Neuronal stem cell (in vitro differentiated cells): Measurements from ENCODE around the gene PRLR.
A peak's percentile ranks its signal among the peaks of the same experiment; 100 is the strongest.

ENCODE experiments used
- DNase-seq: peaks from one replicate; pipeline ENCODE4 v3.0.0-alpha.2; 2013; ENCODE audit warnings: low spot score
- H2AFZ ChIP-seq: one replicate; pipeline ENCODE4 v1.6.1; 2013; ENCODE audit warnings: mild to moderate bottlenecking, low read length, inconsistent platforms
- H2AK5ac ChIP-seq: 2 replicates; pipeline ENCODE4 v1.6.1; 2013; ENCODE audit warnings: low read depth, mild to moderate bottlenecking, inconsistent platforms, low read length, moderate library complexity, mixed read lengths
- H2BK120ac ChIP-seq: 2 replicates; pipeline ENCODE4 v1.6.1; 2013; ENCODE audit warnings: low read depth, mild to moderate bottlenecking, inconsistent platforms, low read length, moderate library complexity, mixed read lengths
- H2BK12ac ChIP-seq: one replicate; pipeline ENCODE4 v1.6.1; 2013; ENCODE audit warnings: low read length, inconsistent platforms
- H2BK15ac ChIP-seq: 2 replicates; pipeline ENCODE4 v1.6.1; 2013; ENCODE audit warnings: mild to moderate bottlenecking, low read length, inconsistent platforms, mixed read lengths
- H2BK5ac ChIP-seq: one replicate; pipeline ENCODE4 v1.6.1; 2013; ENCODE audit warnings: inconsistent platforms, mild to moderate bottlenecking, low read length, moderate library complexity
- H3K14ac ChIP-seq: one replicate; pipeline ENCODE4 v1.6.1; 2013; ENCODE audit warnings: low read length, inconsistent platforms
- H3K18ac ChIP-seq: 2 replicates; pipeline ENCODE4 v1.6.1; 2013; ENCODE audit warnings: low read length, inconsistent platforms
- H3K23ac ChIP-seq: 2 replicates; pipeline ENCODE4 v1.6.1; 2013; ENCODE audit warnings: low read depth, mild to moderate bottlenecking, mixed read lengths, low read length, inconsistent platforms; ENCODE audit not compliant: poor library complexity
- H3K27ac ChIP-seq: replicated peaks from 3 replicates; pipeline ENCODE4 v1.5.1; 2013; ENCODE audit warnings: low read length, inconsistent platforms
- H3K27me3 ChIP-seq, 3 experiments: 2 replicates each; pipeline ENCODE4 v1.6.1; 2013; ENCODE audit warnings: low read length in 3 of 3, mild to moderate bottlenecking in 2 of 3, inconsistent platforms in 1 of 3, low read depth in 1 of 3, mixed read lengths in 1 of 3, moderate library complexity in 1 of 3; ENCODE audit not compliant: control insufficient read depth in 3 of 3, insufficient read depth in 3 of 3
- H3K36me3 ChIP-seq, 2 donors: replicated peaks in 1 of 2; 2 replicates each; pipeline ENCODE4 v1.6.1; 2013; ENCODE audit warnings: low read length in 2 of 2; ENCODE audit not compliant: control insufficient read depth in 2 of 2, insufficient read depth in 2 of 2
- H3K4ac ChIP-seq: 2 replicates; pipeline ENCODE4 v1.6.1; 2013; ENCODE audit warnings: inconsistent platforms, mild to moderate bottlenecking, low read length, moderate library complexity
- H3K4me1 ChIP-seq, 2 donors: 1 replicate in 1 of 2; 2 replicates in 1 of 2; pipeline ENCODE4 v1.6.1; 2013; ENCODE audit warnings: low read length in 2 of 2, low read depth in 1 of 2; ENCODE audit not compliant: control insufficient read depth in 2 of 2, insufficient read depth in 1 of 2
- H3K4me2 ChIP-seq: one replicate; pipeline ENCODE4 v1.6.1; 2013; ENCODE audit warnings: mild to moderate bottlenecking, low read length, inconsistent platforms; ENCODE audit not compliant: insufficient read depth, poor library complexity, severe bottlenecking
- H3K4me3 ChIP-seq, 2 donors: 2 replicates each; pipeline ENCODE4 v1.5.1; 2013; ENCODE audit warnings: low read length in 2 of 2, mild to moderate bottlenecking in 2 of 2, inconsistent platforms in 1 of 2, moderate library complexity in 1 of 2
- H3K79me1 ChIP-seq: one replicate; pipeline ENCODE4 v1.6.1; 2013; ENCODE audit warnings: low read depth, mild to moderate bottlenecking, inconsistent platforms, low read length, moderate library complexity
- H3K9ac ChIP-seq: one replicate; pipeline ENCODE4 v1.6.1; 2013; ENCODE audit warnings: mild to moderate bottlenecking, low read depth, low read length, inconsistent platforms; ENCODE audit not compliant: poor library complexity
- H3K9me3 ChIP-seq, 2 donors: replicated peaks in 1 of 2; 2 replicates each; pipeline versions ENCODE3 to v1.6.1; 2013; ENCODE audit warnings: low read length in 2 of 2, mild to moderate bottlenecking in 2 of 2, inconsistent platforms in 1 of 2, low read depth in 1 of 2, mixed read lengths in 1 of 2, moderate library complexity in 1 of 2; ENCODE audit not compliant: control insufficient read depth in 2 of 2, insufficient read depth in 1 of 2
- H4K8ac ChIP-seq: one replicate; pipeline ENCODE4 v1.6.1; 2013; ENCODE audit warnings: low read depth, mild to moderate bottlenecking, inconsistent platforms, low read length, moderate library complexity
- H4K91ac ChIP-seq: one replicate; pipeline ENCODE4 v1.6.1; 2013; ENCODE audit warnings: low read length, low read depth, mild to moderate bottlenecking, inconsistent platforms; ENCODE audit not compliant: poor library complexity
- WGBS, 2 donors: extraction: QIAGEN DNeasy Blood & Tissue Kit; methylation state at CpG; one replicate each; pipeline ENCODE4 v1.1.7; 2013; ENCODE audit warnings: missing lambda C conversion rate in 2 of 2, mixed read lengths in 1 of 2; ENCODE audit not compliant: insufficient read length in 2 of 2, insufficient replicate concordance in 1 of 2; ENCODE audit errors: extremely low coverage in 2 of 2; 5-methylcytosine and 5-hydroxymethylcytosine counted together

Gene PRLR

GRCh38 chr5:35186749-35187148 lies 43.5 kb downstream of the PRLR start:
- no peak overlapping the region for H3K9ac ChIP-seq
- no peaks in the 10 kb centered on the region for H3K36me3 ChIP-seq
- H2BK12ac ChIP-seq, result no peak overlapping the region
- no peak overlapping the region for H3K4me3 ChIP-seq
- H3K27me3 ChIP-seq, result no peaks in the 10 kb centered on the region
- H3K14ac ChIP-seq, result no peak overlapping the region
- no peak overlapping the region for H3K4ac ChIP-seq
- H2BK120ac ChIP-seq, result no peak overlapping the region
- H2BK5ac ChIP-seq, result no peak overlapping the region
- no peak overlapping the region for H3K23ac ChIP-seq
- no peak overlapping the region for H2AFZ ChIP-seq
- H2AK5ac ChIP-seq, result no peak overlapping the region
- no peaks in the 10 kb centered on the region for H3K9me3 ChIP-seq
- WGBS, 2 donors, result no CpG with 5 or more reads among the region's 5 CpGs
- peaks cover 0 to 4% of the 10 kb centered on the region in 2 donors for H3K4me1 ChIP-seq
- H3K27ac ChIP-seq, result no peak overlapping the region
- no peak overlapping the region for H4K91ac ChIP-seq
- DNase-seq, result no peak
- no peaks in the 10 kb centered on the region for H3K79me1 ChIP-seq
- H4K8ac ChIP-seq, result no peak overlapping the region
- H3K4me2 ChIP-seq, result no peak overlapping the region
- no peak overlapping the region for H2BK15ac ChIP-seq
- H3K18ac ChIP-seq, result no peak overlapping the region

GRCh38 chr5:35185518-35185917 lies 44.8 kb downstream of the PRLR start:
- Histone ChIP-seq H3K18ac (no peak overlapping the region), H3K23ac (no peak overlapping the region)

GRCh38 chr5:35183556-35183955 lies 46.7 kb downstream of the PRLR start:
- Histone ChIP-seq H3K4ac (no peak overlapping the region), H3K4me3 (no peak overlapping the region), H2AFZ (no peak overlapping the region), H3K14ac (no peak overlapping the region), H2BK15ac (no peak overlapping the region), H3K27ac (no peak overlapping the region), H4K91ac (no peak overlapping the region), H2BK12ac (no peak overlapping the region), H3K9ac (no peak overlapping the region), H3K9me3 (no peaks in the 10 kb centered on the region), H3K36me3 (no peaks in the 10 kb centered on the region), H3K27me3 (no peaks in the 10 kb centered on the region), H3K4me1 (peaks cover 0 to 4% of the 10 kb centered on the region in 2 donors), H2BK5ac (no peak overlapping the region), H2AK5ac (no peak overlapping the region), H3K23ac (no peak overlapping the region), H4K8ac (no peak overlapping the region), H3K4me2 (no peak overlapping the region), H3K18ac (no peak overlapping the region), H3K79me1 (no peaks in the 10 kb centered on the region), H2BK120ac (no peak overlapping the region)
- DNase-seq, result no peak
- WGBS, 2 donors, result no CpG with 5 or more reads among the region's 1 CpG

More at GRCh38 chr5:35185518-35185917, 44.8 kb downstream of the PRLR start:
- no peak overlapping the region for H3K4me2 ChIP-seq
- H2BK15ac ChIP-seq, result no peak overlapping the region
- whole genome bisulfite sequencing, 2 donors, result no CpG with 5 or more reads among the region's 4 CpGs
- no peak overlapping the region for H3K4ac ChIP-seq
- no peak overlapping the region for H2AFZ ChIP-seq
- H3K27me3 ChIP-seq, result no peaks in the 10 kb centered on the region
- H2BK120ac ChIP-seq, result no peak overlapping the region
- no peak overlapping the region for H2AK5ac ChIP-seq
- no peak overlapping the region for H2BK5ac ChIP-seq
- H3K36me3 ChIP-seq, result no peaks in the 10 kb centered on the region
- H3K4me3 ChIP-seq, result no peak overlapping the region
- H3K27ac ChIP-seq, result no peak overlapping the region
- H3K4me1 ChIP-seq, result peaks cover 0 to 4% of the 10 kb centered on the region in 2 donors
- H4K91ac ChIP-seq, result no peak overlapping the region
- no peak overlapping the region for H2BK12ac ChIP-seq
- no peak overlapping the region for H3K9ac ChIP-seq
- no peak for DNase-seq
- no peak overlapping the region for H3K14ac ChIP-seq
- H4K8ac ChIP-seq, result no peak overlapping the region
- H3K79me1 ChIP-seq, result no peaks in the 10 kb centered on the region
- no peaks in the 10 kb centered on the region for H3K9me3 ChIP-seq

- WGBS, 2 donors, result no CpG with 5 or more reads among the region's 7 CpGs
- Histone ChIP-seq H2BK120ac (no peak overlapping the region), H3K4me1 (peaks cover 0 to 4% of the 10 kb centered on the region in 2 donors), H3K4me2 (no peak overlapping the region), H3K9me3 (no peaks in the 10 kb centered on the region), H3K18ac (no peak overlapping the region), H3K79me1 (no peaks in the 10 kb centered on the region), H4K8ac (no peak overlapping the region), H3K23ac (no peak overlapping the region), H2BK5ac (no peak overlapping the region), H3K4me3 (no peak overlapping the region), H3K14ac (no peak overlapping the region), H3K36me3 (no peaks in the 10 kb centered on the region), H3K4ac (no peak overlapping the region), H2BK15ac (no peak overlapping the region), H2AFZ (peak overlapping the region; percentile 47), H2AK5ac (no peak overlapping the region), H4K91ac (no peak overlapping the region), H3K27ac (no peak overlapping the region), H3K27me3 (no peaks in the 10 kb centered on the region), H2BK12ac (no peak overlapping the region), H3K9ac (no peak overlapping the region)
- peak; percentile 14 for DNase-seq
Observed at GRCh38 chr5:35182910-35183535, 47.3 kb downstream of the PRLR start.
